ENCODE data around the gene PDZRN3.

The PDZRN3 gene

GRCh38 chr3:73389117-73389813 is 235.5 kb downstream of the PDZRN3 start:
- DNase-seq (ENCODE audit: low read depth, low spot score), result no peak

- DNase-seq (ENCODE audit: low read depth, low spot score), result no peak
These were observed 239.2 kb downstream of the PDZRN3 start for GRCh38 chr3:73385568-73385967.

GRCh38 chr3:73384091-73384906 is 240.4 kb downstream of the PDZRN3 start:
- no peak for DNase-seq (ENCODE audit: low read depth, low spot score)

DNA sequence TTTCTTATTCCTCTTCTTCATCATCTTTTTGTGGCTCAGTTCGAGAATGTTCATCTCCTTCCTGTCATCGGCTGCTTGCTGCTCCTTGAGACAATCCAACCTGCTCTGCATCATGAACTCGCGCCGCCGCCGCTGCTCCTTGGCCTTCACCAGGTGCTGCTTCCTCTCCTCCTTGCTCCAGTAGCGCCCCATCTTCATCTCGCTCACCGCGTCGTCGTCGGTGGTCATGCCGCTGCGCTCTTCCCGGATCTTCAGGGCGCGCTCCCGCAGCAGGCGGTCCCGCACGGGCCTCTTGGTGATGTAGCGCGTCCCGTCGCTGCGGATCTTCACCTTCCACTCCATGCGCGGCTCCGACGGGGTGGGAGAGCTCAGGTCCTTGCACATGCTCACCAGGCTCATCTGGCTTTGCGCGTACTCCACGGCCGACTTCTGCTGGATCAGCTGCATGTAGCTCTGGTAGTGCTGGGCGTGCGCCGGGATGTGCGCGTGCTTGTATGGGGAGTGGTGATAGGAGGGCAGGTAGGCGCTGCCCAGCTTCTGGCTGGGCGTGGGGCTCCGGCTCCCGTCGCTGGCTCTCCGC is 241.2 kb downstream of the PDZRN3 start:
- DNase-seq (ENCODE audit: low read depth, low spot score), result no peak

GRCh38 chr3:73381551-73381950 is 243.2 kb downstream of the PDZRN3 start:
- no peak for DNase-seq (ENCODE audit: low read depth, low spot score)

DNA sequence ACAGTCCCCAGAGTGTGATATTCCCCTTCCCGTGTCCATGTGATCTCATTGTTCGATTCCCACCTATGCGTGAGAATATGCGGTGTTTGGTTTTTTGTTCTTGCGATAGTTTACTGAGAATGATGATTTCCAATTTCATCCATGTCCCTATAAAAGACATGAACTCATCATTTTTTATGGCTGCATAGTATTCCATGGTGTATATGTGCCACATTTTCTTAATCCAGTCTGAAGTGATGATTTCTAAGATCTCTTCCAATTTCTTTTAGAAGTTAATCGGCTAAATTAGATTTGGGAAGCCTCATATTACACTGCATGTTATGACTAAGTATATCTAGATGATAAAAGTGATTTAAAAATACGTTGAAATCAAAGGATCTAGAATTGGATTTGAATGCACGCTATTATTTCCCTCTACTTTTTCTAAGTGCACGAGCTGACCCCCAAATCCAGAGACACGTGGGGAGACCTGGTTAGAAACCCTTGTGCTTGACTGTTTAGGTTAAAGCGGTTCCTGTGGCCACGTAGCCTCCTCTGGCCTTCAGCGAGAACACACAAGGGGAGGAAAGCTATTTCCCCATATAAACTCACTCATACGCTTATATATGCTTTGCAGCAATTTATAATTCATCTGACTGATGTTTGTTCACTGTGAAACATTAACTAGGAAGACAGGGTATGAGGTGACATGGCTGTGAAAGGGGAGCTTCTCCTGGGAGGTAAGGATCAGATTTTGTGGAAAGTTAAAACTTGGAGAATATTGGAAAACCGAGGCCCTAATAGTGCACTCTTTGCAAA is 243.8 kb downstream of the PDZRN3 start:
- DNase-seq (ENCODE audit: low read depth, low spot score), result no peak

DNA sequence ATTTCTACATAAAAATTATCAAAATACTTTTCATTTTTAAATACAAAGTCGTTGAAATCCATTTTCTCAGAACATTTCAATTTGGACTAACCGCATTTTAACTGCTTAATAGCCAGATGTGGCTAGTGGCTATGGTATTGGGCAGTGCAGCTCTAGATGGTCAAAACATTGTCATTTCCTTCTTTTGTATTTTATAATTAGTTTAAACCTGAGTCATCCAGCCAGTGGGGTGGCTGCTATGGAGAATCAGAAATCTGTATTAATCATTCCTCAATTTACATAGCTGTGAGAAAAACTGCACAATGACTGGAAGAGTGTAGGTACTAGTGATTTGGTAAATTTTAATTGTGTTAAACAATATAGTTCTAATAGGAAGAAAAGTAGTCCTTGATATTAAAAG is 245.3 kb downstream of the PDZRN3 start:
- peak; percentile 6 for DNase-seq (ENCODE audit: low read depth, low spot score)

DNA sequence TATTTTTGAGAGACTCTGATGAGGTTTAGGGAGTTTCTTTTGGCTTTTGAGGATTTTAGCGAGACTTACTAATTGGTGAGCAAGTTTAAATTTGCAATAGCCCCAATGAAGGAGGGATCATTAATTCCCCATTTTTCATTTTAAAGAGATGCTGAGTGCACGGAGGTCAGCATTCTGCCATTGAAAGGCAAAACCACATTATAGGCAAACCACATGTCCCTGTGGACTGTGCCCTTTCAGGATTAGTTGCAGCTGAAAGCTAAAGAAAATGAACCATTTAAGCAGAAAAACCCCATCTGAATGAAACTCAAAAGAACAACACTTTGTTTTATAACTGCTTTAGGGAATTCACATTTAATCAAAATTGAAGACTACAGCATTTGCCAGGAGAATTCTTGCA is 246.5 kb downstream of the PDZRN3 start:
- DNase-seq (ENCODE audit: low read depth, low spot score), result peak; percentile 38

DNA sequence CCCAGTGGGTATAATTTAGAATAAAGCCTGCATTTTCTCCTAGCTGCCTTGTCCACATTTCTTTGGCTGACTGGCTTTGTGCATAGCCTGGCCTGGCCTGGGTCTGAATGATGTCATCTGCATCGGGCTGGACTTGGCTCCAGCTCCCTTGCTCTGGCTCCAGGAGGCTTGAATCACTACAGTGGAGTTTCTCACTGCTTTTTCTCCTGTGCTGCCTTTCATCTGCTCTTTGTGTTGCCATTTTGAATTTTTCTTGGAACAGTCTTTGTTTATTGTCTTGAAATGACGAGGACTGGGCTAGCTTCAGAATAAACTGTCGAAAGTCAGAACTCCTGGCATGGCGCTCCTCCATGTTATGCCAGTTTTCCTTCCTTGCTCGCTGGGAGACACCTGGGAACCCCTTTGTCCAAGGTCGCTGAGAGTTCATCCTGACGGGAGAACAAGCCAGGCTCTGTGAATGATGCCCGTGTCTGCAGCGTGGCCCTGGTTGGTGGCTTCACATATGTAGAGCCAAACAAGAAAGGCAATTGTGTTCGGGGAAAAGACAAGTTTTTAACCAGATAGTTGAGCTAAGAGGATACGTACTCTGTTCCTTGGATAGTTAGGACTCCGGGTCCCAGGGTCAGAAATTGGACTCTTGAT is 258.9 kb downstream of the PDZRN3 start:
- DNase-seq (ENCODE audit: low read depth, low spot score), result peak; percentile 93

GRCh38 chr3:73364517-73364916 is 260.2 kb downstream of the PDZRN3 start:
- no peak for DNase-seq (ENCODE audit: low read depth, low spot score)

DNA sequence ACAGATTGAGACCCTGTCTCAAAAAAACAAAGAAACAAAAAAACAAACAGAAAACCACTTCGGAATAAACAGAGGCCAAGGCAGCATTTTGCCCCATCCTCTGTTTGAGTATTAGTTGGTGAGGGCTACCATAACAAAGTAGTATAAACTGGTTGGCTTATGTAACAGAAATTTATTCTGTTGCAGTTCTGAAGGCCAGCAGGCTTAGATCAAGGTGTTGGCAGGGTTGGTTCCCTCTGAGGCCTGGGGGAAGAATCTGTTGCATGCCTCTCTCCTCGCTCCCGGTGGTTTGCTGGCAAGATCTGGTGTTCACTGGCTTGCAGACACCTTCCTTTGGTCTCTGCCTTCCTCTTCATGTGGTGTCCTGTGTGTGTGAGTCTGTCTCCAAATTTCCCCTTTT is 261.6 kb downstream of the PDZRN3 start:
- DNase-seq (ENCODE audit: low read depth, low spot score), result no peak

DNA sequence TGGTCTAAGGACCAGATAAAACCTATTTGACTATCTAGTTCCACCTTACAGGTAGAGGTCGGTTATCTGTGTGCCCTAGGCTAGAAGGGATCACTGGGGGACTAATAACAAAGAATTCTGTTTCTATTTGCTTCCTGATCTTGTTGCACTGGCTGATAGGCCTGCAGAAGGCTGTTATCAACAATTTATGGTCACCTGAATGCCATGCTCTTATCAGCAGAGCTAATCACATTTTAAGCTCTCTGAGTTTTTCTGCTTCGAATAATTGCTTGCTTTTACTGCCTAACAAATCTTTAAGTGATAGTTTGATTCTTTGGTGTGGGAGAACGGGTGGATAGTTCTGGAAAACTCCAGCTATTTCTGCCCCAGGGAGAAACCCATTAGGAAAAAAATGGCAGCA is 263.1 kb downstream of the PDZRN3 start:
- no peak for DNase-seq (ENCODE audit: low read depth, low spot score)

DNA sequence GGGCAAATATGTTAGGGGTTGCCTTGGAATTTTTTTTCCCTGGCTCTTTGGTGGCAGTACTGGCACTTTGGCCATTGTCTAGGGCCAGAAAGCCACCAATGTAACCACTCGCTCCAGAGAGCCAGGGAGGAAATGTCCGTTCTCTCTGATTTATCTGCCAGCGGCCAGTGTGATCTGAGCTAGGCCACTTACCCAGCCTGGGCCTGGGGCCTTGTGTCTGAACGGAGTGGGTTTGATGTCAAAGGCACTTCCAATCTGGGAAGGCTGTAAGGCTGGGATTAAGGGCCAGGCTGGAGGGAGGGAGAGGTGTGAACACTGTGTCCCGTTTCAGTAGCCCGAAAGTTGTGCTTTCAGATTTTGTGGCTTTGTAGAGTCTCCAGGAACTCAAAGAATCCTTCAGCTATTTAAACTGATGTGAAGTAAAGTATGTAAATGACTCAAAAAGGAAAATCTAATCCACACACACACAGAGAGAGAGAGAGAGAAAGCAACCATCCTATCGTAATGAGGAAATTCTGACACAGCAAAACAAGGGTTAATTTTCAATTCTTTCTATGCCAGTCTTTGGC is 271.0 kb downstream of the PDZRN3 start:
- DNase-seq (ENCODE audit: low read depth, low spot score), result peak; percentile 77

DNA sequence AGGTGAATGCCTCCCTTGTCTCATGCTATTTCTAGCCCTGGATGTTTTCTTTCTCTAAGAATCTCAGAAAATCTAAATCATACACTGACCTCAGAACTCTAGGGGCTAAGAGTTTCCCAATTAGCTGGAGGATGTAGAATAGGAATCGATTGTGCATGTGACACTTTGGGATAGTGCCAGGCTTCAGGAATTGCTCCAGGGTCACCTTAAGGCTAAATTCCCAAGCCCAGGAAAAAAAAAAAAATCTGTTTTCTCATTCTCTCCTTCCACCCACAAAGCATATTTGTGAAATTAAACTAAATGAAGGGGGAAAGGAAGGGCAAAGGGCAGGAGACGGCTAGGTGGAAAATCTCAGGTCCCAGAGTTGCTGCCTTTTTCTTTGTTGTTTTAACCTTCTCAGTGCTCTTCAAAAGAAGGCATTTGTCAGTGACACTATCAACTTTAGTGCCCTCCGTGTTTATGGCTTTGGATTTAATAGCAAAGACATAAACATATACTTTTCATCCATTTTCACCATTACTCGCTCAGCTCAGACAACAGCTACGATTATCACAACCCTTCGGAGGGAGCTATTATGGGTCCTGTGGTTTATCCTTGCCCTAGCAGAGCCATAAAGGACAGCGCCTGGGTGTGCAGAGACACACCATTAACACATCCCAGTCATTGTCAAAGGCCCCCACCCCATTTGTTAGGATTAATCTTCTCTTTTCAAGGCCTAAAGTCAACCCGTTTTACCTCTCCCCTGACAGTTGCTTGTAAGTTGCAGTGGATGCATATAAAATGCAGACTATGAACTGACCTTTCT is 271.7 kb downstream of the PDZRN3 start:
- peak; percentile 18 for DNase-seq (ENCODE audit: low read depth, low spot score)

GRCh38 chr3:73351423-73352071 is 273.2 kb downstream of the PDZRN3 start:
- DNase-seq (ENCODE audit: low read depth, low spot score), result peak; percentile 19

- DNase-seq (ENCODE audit: low read depth, low spot score), result no peak
These were observed 273.7 kb downstream of the PDZRN3 start for GRCh38 chr3:73350996-73351395.

- DNase-seq (ENCODE audit: low read depth, low spot score), result no peak
These were observed 275.1 kb downstream of the PDZRN3 start for GRCh38 chr3:73349657-73350056.

GRCh38 chr3:73342077-73342476 is 282.7 kb downstream of the PDZRN3 start:
- DNase-seq (ENCODE audit: low read depth, low spot score), result no peak

DNA sequence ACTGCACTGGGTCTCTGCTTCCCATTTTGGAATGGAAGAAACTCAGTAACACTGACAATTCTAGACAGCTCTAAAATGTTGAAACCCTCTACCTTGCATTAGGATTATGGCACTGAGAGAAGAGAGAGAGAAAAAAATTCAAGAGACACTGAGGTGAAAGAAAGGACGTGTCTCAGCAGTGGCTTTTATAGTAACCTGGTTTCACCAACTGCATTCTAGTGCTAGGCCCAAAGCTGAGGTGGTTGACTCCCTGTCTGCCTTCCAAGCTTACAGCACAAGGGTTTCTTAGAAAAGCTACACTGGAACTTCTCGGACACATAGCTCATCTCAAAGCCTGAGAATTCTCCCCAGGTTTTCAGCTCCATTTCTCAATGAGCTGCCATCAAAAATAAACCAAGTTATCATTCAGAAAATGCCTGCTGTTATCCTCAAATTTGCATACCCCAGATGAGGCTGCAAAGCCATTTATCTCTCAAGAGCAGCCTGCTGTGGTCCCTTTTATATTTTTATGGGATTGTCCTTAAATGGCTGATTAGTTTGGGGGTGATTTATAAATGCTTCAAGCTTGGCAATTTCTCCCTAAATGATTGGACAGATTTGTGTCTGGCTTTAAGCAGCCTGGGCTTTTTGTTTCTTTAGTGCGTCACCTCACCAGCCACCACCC is 283.3 kb downstream of the PDZRN3 start:
- no peak for DNase-seq (ENCODE audit: low read depth, low spot score)

Measured in astrocyte of the hippocampus (primary cell).